ENCODE measurements around the gene ZBTB16. TPM values are rescaled to one million over a fixed set of nuclear protein-coding genes. Genes with fewer than 3 reads are reported as not detected.

ZBTB16 gene
- total RNA-seq, 4 donors from 2014 or later = 82.7 to 375 (median 189) TPM

- no peak for TF ChIP-seq CTCF (IDR thresholded peaks at IDR 0.05)
- DNase-seq (ENCODE audit: low spot score) = no peak
- ATAC-seq (ENCODE audit: low FRiP score) = no peak
These were observed 102.2 kb downstream of the ZBTB16 start for GRCh38 chr11:114161486-114162250.

- peak; percentile 71 for DNase-seq (ENCODE audit: low spot score)
- peak; percentile 78 for ATAC-seq (ENCODE audit: low FRiP score)
- TF ChIP-seq CTCF (IDR thresholded peaks at IDR 0.05) = no peak
These were observed 103.2 kb downstream of the ZBTB16 start for GRCh38 chr11:114162719-114163123.

GRCh38 chr11:114163229-114163631 is 103.7 kb downstream of the ZBTB16 start:
- DNase-seq (ENCODE audit: low spot score) (no peak), ATAC-seq (ENCODE audit: low FRiP score) (peak; percentile 13)
- no peak for TF ChIP-seq CTCF (IDR thresholded peaks at IDR 0.05)

GRCh38 chr11:114163830-114164401 is 104.4 kb downstream of the ZBTB16 start:
- peak; percentile 25 for ATAC-seq (ENCODE audit: low FRiP score)
- no peak for TF ChIP-seq CTCF (IDR thresholded peaks at IDR 0.05)
- no peak for DNase-seq (ENCODE audit: low spot score)

- no peak for TF ChIP-seq CTCF (IDR thresholded peaks at IDR 0.05)
- DNase-seq (ENCODE audit: low spot score) (no peak), ATAC-seq (ENCODE audit: low FRiP score) (no peak)
These were observed 105.0 kb downstream of the ZBTB16 start for GRCh38 chr11:114164546-114164945.

- ATAC-seq (ENCODE audit: low FRiP score) = no peak
- TF ChIP-seq CTCF (IDR thresholded peaks at IDR 0.05) = no peak
- no peak for DNase-seq (ENCODE audit: low spot score)
These were observed 106.1 kb downstream of the ZBTB16 start for GRCh38 chr11:114165326-114166230.

Measured in omental fat pad (tissue), 4 donors.